ENCODE results near the gene C3orf49.

Gene C3orf49

GRCh38 chr3:63869940-63870614 is 51.0 kb downstream of the C3orf49 start:
- Histone ChIP-seq H3K27me3 (ENCODE audit: insufficient read depth, poor library complexity, severe bottlenecking) (no peaks in the 10 kb centered on the region), H3K4me3 (replicated peaks; ENCODE audit: insufficient read depth, low read length) (no peak overlapping the region), H3K27ac (replicated peaks) (no peak overlapping the region)
- no peak for DNase-seq (ENCODE audit: low read depth in 1 of 2, low spot score in 1 of 2)
- no peak for TF ChIP-seq CTCF (IDR thresholded peaks at IDR 0.05; ENCODE audit: insufficient read depth, low read length)
- TF ChIP-seq SPI1 (IDR thresholded peaks at IDR 0.05; ENCODE audit: borderline replicate concordance, low read depth): no peak
- TF ChIP-seq REST (IDR thresholded peaks at IDR 0.05; ENCODE audit: insufficient replicate concordance, low read depth): no peak

GRCh38 chr3:63870615-63871005 is 51.5 kb downstream of the C3orf49 start:
- no peaks in the 10 kb centered on the region for H3K27me3 ChIP-seq (ENCODE audit: insufficient read depth, poor library complexity, severe bottlenecking)
- H3K27ac ChIP-seq (replicated peaks): no peak overlapping the region
- TF ChIP-seq CTCF (IDR thresholded peaks at IDR 0.05; ENCODE audit: insufficient read depth, low read length) (no peak), SPI1 (IDR thresholded peaks at IDR 0.05; ENCODE audit: borderline replicate concordance, low read depth) (no peak), POLR2AphosphoS5 (IDR thresholded peaks at IDR 0.05; ENCODE audit: low read depth) (no peak), GABPA (IDR thresholded peaks at IDR 0.05; ENCODE audit: low read depth) (no peak), REST (IDR thresholded peaks at IDR 0.05; ENCODE audit: insufficient replicate concordance, low read depth) (no peak)
- DNase-seq (ENCODE audit: low read depth in 1 of 2, low spot score in 1 of 2): no peak
- H3K4me3 ChIP-seq (replicated peaks; ENCODE audit: insufficient read depth, low read length): no peak overlapping the region

GRCh38 chr3:63872135-63872924 is 53.2 kb downstream of the C3orf49 start:
- no peak overlapping the region for H3K27ac ChIP-seq (replicated peaks)
- H3K4me3 ChIP-seq (replicated peaks; ENCODE audit: insufficient read depth, low read length): no peak overlapping the region
- H3K27me3 ChIP-seq (ENCODE audit: insufficient read depth, poor library complexity, severe bottlenecking): no peaks in the 10 kb centered on the region
- no peak for DNase-seq (ENCODE audit: low read depth in 1 of 2, low spot score in 1 of 2)
- TF ChIP-seq GABPA (IDR thresholded peaks at IDR 0.05; ENCODE audit: low read depth): no peak
- no peak for TF ChIP-seq SPI1 (IDR thresholded peaks at IDR 0.05; ENCODE audit: borderline replicate concordance, low read depth)
- TF ChIP-seq POLR2AphosphoS5 (IDR thresholded peaks at IDR 0.05; ENCODE audit: low read depth): no peak
- TF ChIP-seq CTCF (IDR thresholded peaks at IDR 0.05; ENCODE audit: insufficient read depth, low read length): no peak
- no peak for TF ChIP-seq REST (IDR thresholded peaks at IDR 0.05; ENCODE audit: insufficient replicate concordance, low read depth)

All from HL-60 (cell line).